AG10803 (cell line): ENCODE data around the gene LRP1B.

Experiments
- DNase-seq: peaks from one replicate; pipeline ENCODE4 v3.0.0; 2010; ENCODE audit warnings: low read depth
- H3K4me3 ChIP-seq: 2 replicates; pipeline ENCODE4 v1.5.1; 2011; ENCODE audit warnings: mild to moderate bottlenecking, low read length, control low read depth
- TF ChIP-seq, protein P1 (sequence below): conservative IDR thresholded peaks from 2 replicates; pipeline ENCODE4 v1.5.1; 2011; ENCODE audit warnings: mild to moderate bottlenecking, low read length, control low read depth, inconsistent platforms

LRP1B gene

DNA sequence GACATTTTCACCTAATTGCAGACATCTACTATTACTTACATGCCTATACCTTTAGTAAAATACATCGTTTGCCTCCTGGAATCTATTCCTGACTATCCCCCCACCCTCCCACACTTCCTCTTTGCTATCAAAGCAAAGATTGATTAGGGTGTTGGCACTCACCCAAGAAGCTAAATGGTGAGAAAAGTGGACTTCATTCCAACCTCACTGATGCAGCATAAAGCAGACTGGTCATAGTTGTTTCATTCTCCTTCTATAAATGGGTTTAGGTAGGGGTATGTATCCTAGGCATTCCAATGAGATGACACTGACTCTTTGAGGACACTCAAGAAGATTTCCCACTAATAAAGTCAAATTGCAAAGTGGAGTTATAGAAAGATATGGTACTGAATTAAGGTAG lies 97.4 kb downstream of the LRP1B start:
- no peak overlapping the region for H3K4me3 ChIP-seq
- TF ChIP-seq, protein P1, sequence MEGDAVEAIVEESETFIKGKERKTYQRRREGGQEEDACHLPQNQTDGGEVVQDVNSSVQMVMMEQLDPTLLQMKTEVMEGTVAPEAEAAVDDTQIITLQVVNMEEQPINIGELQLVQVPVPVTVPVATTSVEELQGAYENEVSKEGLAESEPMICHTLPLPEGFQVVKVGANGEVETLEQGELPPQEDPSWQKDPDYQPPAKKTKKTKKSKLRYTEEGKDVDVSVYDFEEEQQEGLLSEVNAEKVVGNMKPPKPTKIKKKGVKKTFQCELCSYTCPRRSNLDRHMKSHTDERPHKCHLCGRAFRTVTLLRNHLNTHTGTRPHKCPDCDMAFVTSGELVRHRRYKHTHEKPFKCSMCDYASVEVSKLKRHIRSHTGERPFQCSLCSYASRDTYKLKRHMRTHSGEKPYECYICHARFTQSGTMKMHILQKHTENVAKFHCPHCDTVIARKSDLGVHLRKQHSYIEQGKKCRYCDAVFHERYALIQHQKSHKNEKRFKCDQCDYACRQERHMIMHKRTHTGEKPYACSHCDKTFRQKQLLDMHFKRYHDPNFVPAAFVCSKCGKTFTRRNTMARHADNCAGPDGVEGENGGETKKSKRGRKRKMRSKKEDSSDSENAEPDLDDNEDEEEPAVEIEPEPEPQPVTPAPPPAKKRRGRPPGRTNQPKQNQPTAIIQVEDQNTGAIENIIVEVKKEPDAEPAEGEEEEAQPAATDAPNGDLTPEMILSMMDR: no peak
- no peak for DNase-seq

DNA sequence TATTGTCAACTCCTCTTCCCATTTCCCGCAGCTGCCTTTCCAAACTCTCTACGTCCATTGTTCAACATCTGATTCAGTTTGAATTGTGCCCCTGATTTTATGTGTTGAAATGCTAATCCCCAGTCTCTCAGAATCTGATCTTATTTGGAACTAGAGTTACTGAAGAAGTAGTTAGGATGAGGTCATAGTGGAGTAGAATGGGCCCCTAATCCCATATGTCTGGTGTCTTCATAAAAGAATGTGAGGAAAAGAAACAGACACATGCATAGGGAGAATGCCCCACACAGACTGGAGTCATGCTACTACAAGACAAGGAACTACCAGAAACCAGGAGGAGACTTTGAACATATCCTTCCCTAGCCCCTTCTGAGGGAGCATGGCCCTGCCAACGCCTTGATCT lies 99.2 kb downstream of the LRP1B start:
- no peak for DNase-seq
- TF ChIP-seq, protein P1: no peak
- no peak overlapping the region for H3K4me3 ChIP-seq

DNA sequence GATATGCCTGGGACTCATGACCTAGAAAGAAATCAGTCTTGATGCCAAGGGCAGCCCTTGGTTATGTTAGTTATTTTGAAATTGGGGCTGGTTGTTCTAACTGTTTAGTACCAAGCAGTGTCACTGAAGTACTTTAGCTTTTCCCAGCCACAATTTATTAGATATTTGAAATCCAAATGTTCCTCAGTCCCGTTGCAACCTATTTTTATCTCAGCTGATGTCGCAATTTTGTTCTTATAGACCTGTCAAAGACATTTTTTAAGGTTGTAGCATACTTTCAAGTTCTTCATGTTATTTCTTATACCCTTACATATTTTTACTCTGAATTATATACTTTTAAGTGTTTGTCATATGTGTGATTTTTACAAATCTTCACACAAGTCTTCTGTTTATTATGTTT lies 100.1 kb downstream of the LRP1B start:
- TF ChIP-seq, protein P1: no peak
- no peak overlapping the region for H3K4me3 ChIP-seq
- DNase-seq: no peak

DNA sequence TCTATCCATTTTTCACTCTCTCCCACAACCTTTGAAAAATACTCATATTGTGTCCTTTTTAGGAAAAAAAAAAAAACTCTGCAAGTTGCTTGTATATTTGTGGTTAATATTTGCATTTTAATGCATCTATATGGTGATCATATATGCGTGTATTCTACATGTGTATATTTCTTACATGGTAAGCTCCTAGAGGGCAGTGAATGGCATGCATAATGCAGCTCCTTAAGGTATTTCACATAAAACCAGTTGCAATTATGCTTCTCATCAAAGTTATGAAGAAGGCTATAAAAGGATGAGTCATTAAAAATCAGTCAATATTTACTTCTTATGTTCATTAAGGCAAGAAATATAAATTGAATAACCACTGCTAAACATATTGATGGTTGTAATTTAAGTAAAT lies 100.8 kb downstream of the LRP1B start:
- H3K4me3 ChIP-seq: no peak overlapping the region
- DNase-seq: no peak
- TF ChIP-seq, protein P1: no peak

DNA sequence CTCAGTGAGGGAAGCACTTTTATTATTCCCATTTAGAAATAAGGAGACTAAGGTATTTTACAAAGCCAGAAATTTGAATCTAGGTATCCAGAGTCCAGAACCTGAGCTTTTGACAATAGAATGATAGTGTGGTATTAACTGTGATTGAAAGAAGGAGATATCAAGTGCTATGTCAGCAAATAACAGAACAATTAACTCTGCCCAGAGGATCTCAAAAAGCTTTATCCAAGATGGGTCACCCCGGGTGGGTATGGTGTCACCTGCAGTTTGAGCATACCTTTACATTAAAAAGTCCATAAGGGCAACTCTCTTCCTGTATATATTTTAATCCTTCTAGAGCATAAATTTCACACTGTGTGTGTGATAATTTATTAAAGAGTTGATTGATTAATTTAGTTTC lies 105.4 kb downstream of the LRP1B start:
- no peak for DNase-seq
- H3K4me3 ChIP-seq: no peak overlapping the region
- TF ChIP-seq, protein P1: no peak

DNA sequence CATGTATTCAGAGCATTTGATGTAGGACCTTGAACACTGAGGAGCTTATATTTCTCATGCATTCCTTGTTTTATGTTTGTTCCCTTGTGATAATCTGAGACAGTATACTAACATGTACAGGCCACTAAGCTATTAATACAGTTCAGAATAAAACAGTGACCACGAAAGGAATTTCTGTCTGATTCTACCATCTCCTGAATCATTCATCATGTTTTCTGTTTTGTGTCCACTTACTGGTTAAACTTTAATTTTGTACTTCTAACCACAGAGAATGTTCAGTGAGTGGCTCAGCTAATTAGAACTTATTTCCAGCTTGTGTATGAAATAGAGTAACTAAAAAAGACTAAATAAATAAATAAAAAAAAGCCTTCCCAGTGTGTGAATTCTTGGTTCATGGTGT lies 110.4 kb downstream of the LRP1B start:
- TF ChIP-seq, protein P1: no peak
- no peak for DNase-seq
- no peak overlapping the region for H3K4me3 ChIP-seq

DNA sequence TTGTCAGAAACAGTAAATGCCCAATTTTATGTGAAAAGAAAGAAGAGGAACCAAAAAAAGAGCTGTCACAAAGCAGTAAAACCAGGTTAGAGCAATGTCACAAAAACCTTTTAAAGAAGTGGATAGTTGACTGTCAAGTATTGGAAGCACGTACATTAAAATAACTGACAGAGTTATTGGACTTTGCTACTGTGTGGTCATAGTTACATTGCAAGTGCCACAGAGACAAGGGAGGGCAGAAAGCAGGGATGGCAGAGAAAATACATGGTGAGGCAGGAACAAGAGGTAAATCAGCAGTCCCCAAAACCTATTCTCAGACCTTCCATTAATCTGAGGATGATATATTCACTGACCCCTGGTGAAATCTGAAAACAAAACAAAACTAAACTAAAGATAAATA lies 116.3 kb downstream of the LRP1B start:
- DNase-seq: no peak
- no peak overlapping the region for H3K4me3 ChIP-seq
- TF ChIP-seq, protein P1: no peak
